ENCODE results near the gene A4GALT. TPM values are rescaled to one million over a fixed set of nuclear protein-coding genes. Genes with fewer than 3 reads are reported as not detected.

The A4GALT gene
- total and polyA plus RNA-seq, 2 experiments from 2014 or later = 7.0 to 16.2 TPM

DNA sequence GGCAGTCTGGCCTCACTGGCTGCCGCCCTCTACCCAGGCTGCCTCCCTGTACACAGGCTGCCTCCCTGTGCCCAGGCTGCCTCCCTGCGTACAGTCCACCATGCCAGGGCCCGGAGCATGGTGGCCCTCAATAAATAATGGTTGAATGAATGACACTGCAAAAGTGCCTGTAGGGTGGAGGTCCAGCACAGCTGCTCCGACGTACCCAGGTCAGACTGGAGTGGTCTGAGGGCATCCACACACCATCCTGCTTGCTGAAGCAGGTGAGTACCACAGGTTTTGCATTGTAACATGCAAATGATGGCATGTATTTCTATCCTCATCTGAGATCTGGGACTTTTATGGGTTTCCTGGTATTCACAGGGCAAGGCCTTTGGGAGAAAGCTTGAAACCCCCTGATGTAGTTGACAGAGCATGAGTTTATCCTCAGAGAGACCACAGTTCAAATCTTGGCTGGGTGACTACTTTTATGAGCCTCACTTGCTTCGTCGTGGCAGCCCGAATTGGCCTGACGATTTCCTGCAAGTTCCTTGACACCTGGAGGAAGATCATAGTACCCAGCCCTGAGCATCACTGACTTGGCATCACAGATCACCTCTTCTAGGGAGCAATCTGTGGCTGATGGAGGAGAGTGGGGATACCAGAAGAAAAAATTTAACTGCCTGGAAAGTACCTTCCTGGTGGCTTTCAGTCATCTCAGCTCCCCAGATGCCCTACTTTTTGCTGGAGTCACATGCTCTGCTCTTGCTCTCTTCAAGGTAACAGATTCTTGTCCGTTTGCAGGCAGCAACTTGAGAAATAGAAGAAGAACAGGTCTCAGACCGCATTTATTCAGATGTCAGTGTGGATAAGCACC is 55.5 kb downstream of the A4GALT start (continued):
- TF ChIP-seq, protein P1, sequence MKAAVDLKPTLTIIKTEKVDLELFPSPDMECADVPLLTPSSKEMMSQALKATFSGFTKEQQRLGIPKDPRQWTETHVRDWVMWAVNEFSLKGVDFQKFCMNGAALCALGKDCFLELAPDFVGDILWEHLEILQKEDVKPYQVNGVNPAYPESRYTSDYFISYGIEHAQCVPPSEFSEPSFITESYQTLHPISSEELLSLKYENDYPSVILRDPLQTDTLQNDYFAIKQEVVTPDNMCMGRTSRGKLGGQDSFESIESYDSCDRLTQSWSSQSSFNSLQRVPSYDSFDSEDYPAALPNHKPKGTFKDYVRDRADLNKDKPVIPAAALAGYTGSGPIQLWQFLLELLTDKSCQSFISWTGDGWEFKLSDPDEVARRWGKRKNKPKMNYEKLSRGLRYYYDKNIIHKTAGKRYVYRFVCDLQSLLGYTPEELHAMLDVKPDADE (IDR thresholded peaks at IDR 0.05) = no peak
- TF ChIP-seq ZNF114 (CRISPR knock-in tag; IDR thresholded peaks at IDR 0.05) = no peak
- TF ChIP-seq EZH2 (IDR thresholded peaks at IDR 0.05; ENCODE audit: low read depth, unreplicated experiment) = no peak

DNA sequence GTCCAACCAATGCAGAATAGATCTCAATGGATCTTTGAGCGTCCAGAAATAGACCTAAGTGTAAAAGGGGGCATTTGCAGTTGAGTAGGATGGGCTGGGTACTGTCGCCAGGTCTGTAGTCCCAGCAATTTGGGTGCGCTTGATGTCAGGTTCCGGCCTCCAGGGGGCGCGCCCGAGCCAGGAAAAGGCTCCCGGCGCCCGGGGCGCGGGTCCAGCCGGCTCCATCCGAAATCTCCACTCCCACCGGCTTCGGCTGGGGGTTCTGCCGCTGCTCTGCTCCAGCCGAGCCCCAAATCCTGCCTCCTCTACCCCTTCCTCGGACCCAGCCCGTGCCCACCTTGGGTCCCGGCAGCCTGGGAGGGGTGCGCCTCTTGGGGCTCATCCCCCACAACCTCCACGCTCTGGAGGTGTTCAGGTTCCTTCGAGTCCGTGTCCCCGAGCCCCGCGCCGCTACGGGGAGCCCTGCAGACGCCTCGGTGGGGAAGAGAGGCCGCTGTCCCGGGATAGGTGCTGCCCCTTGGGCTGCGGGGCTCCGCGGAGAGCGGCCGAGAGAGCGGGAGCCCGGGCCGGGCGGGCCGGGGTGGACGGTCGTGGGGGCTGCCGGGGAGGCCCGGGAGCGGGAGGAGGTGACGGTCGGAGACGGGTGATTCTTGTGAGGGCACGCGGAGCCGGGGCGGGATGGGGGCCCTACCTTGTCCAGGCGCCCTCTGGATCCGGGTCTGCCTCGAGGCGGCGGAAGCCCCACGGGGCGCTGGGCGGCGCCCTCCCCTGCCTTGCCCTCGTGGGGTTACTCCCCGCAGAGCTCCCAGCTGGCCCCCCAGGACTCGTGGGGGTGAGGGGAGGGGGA is 58.5 kb downstream of the A4GALT start:
- TF ChIP-seq POLR2AphosphoS5 (IDR thresholded peaks at IDR 0.05; ENCODE audit: low read depth) = peak; percentile 62
- TF ChIP-seq, protein P1 (IDR thresholded peaks at IDR 0.05) = no peak
- TF ChIP-seq, protein P2, sequence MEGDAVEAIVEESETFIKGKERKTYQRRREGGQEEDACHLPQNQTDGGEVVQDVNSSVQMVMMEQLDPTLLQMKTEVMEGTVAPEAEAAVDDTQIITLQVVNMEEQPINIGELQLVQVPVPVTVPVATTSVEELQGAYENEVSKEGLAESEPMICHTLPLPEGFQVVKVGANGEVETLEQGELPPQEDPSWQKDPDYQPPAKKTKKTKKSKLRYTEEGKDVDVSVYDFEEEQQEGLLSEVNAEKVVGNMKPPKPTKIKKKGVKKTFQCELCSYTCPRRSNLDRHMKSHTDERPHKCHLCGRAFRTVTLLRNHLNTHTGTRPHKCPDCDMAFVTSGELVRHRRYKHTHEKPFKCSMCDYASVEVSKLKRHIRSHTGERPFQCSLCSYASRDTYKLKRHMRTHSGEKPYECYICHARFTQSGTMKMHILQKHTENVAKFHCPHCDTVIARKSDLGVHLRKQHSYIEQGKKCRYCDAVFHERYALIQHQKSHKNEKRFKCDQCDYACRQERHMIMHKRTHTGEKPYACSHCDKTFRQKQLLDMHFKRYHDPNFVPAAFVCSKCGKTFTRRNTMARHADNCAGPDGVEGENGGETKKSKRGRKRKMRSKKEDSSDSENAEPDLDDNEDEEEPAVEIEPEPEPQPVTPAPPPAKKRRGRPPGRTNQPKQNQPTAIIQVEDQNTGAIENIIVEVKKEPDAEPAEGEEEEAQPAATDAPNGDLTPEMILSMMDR (conservative IDR thresholded peaks at IDR 0.05; ENCODE audit: low read depth in 2 of 2) = peak; percentile 75 to 80
- peak overlapping the region; percentile 94 for H3K4me2 ChIP-seq
- no peaks in the 10 kb centered on the region; the same call in none of the 2 replicates for H4K20me1 ChIP-seq (replicated peaks; ENCODE audit: insufficient read depth)
- no peaks in the 10 kb centered on the region; the same call in 2 of the 3 replicates for H3K9me3 Mint-ChIP-seq
- peak overlapping the region; percentile 80 for H3K4me3 ChIP-seq
- H3K27ac Mint-ChIP-seq = no peak overlapping the region
- H3K4me1 Mint-ChIP-seq = no peaks in the 10 kb centered on the region; the same call in 2 of the 3 replicates
- peaks cover 16% of the 10 kb centered on the region for H3K27me3 Mint-ChIP-seq (ENCODE audit: insufficient read depth, low read depth, poor library complexity)
- no peaks in the 10 kb centered on the region for H3F3A ChIP-seq (replicated peaks; ENCODE audit: low read depth)
- no peak overlapping the region for H3K27ac ChIP-seq (ENCODE audit: low read depth)
- DNase-seq (ENCODE audit: low spot score) (peak; percentile 91), ATAC-seq (peak; percentile 90)
- no peaks in the 10 kb centered on the region for H3K79me2 ChIP-seq (replicated peaks; ENCODE audit: insufficient read depth)
- H3K27me3 ChIP-seq (ENCODE audit: insufficient read depth) = peaks cover 9% of the 10 kb centered on the region
- H3K36me3 Mint-ChIP-seq (ENCODE audit: low read depth) = no peaks in the 10 kb centered on the region
- H3K4me1 ChIP-seq (ENCODE audit: insufficient read depth) = no peaks in the 10 kb centered on the region; the same call in 1 of the 2 replicates
- H3K9me2 ChIP-seq (ENCODE audit: insufficient read depth) = no peaks in the 10 kb centered on the region
- H2AFZ ChIP-seq = peak overlapping the region; percentile 100
- H3K36me3 ChIP-seq (ENCODE audit: insufficient read depth) = no peaks in the 10 kb centered on the region
- H3K4me3 Mint-ChIP-seq = peak overlapping the region; percentile 63

DNA sequence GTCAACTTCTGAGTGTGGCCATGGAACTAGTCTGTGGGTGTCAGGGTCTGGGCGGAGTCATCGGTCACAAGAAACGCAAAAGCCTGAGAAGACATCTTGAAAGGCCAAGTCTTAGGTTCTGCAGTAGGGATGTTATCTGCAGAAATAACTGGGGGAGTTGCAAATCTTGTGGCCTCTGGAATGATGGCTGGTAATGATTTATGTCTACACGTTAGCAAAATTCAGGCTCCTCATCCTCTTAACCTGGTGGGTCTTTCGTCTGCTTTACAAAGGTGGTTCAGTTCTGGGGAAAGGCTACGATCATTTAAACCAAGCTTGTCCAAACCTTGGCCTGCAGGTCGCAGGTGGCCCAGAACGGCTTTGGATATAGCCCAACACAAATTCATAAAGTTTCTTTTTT is 64.1 kb downstream of the A4GALT start:
- Histone ChIP-seq H3K4me1 (ENCODE audit: insufficient read depth) (no peaks in the 10 kb centered on the region), H3K79me2 (replicated peaks; ENCODE audit: insufficient read depth) (no peaks in the 10 kb centered on the region), H3K27me3 (ENCODE audit: insufficient read depth) (no peaks in the 10 kb centered on the region), H4K20me1 (replicated peaks; ENCODE audit: insufficient read depth) (no peaks in the 10 kb centered on the region; the same call in 1 of the 2 replicates), H3K4me3 (no peak overlapping the region), H3K27ac (ENCODE audit: low read depth) (no peak overlapping the region), H3F3A (replicated peaks; ENCODE audit: low read depth) (no peaks in the 10 kb centered on the region), H2AFZ (no peak overlapping the region), H3K36me3 (ENCODE audit: insufficient read depth) (no peaks in the 10 kb centered on the region), H3K9me2 (ENCODE audit: insufficient read depth) (no peaks in the 10 kb centered on the region), H3K4me2 (no peak overlapping the region)
- no peak for DNase-seq (ENCODE audit: low spot score)
- Mint-ChIP-seq H3K27me3 (ENCODE audit: insufficient read depth, low read depth, poor library complexity) (peaks cover 10% of the 10 kb centered on the region), H3K9me3 (no peaks in the 10 kb centered on the region), H3K36me3 (ENCODE audit: low read depth) (no peaks in the 10 kb centered on the region), H3K27ac (no peak overlapping the region), H3K4me3 (no peak overlapping the region), H3K4me1 (peaks cover 4% of the 10 kb centered on the region; the same call in 2 of the 3 replicates)
- no peak for ATAC-seq
- no peak for TF ChIP-seq POLR2AphosphoS5 (IDR thresholded peaks at IDR 0.05; ENCODE audit: low read depth)
- no peak for TF ChIP-seq EZH2 (IDR thresholded peaks at IDR 0.05; ENCODE audit: low read depth, unreplicated experiment)
- no peak for TF ChIP-seq CREB1 (CRISPR knock-in tag; IDR thresholded peaks at IDR 0.05; ENCODE audit: low read depth)
- TF ChIP-seq, protein P1 (IDR thresholded peaks at IDR 0.05) = no peak
- TF ChIP-seq STAT1 (IDR thresholded peaks at IDR 0.05; ENCODE audit: unreplicated experiment) = no peak
- no peak for TF ChIP-seq NANOG (IDR thresholded peaks at IDR 0.05; ENCODE audit: borderline replicate concordance)
- TF ChIP-seq ZNF331 (CRISPR knock-in tag; IDR thresholded peaks at IDR 0.05; ENCODE audit: low read depth) = no peak
- TF ChIP-seq, protein P2 (conservative IDR thresholded peaks at IDR 0.05; ENCODE audit: low read depth in 2 of 2) = no peak
